ENCODE measurements around the gene SLC13A2. TPM values are rescaled to one million over a fixed set of nuclear protein-coding genes. Genes with fewer than 3 reads are reported as not detected.

The SLC13A2 gene
- total RNA-seq, 2 donors from 2014 or later: not detected

GRCh38 chr17:28480799-28481571, 7.5 kb downstream of the SLC13A2 start:
- no peak overlapping the region for H3K27ac Mint-ChIP-seq
- H3K4me3 ChIP-seq (ENCODE audit: low read length): no peak overlapping the region
- TF ChIP-seq CTCF (conservative IDR thresholded peaks at IDR 0.05): no peak
- H3K27me3 Mint-ChIP-seq (ENCODE audit: insufficient read depth): peaks cover 10% of the 10 kb centered on the region
- H3K4me1 Mint-ChIP-seq: peaks cover 16% of the 10 kb centered on the region
- 84 to 89% methylated on average over 8 to 10 of the region's 10 CpGs for WGBS, 2 experiments (ENCODE audit: insufficient coverage in 1 of 2, insufficient read length in 1 of 2)
- H3K27ac ChIP-seq (ENCODE audit: low read depth, low read length): no peak overlapping the region
- no peaks in the 10 kb centered on the region for H3K27me3 ChIP-seq (ENCODE audit: control insufficient read depth, insufficient read depth, low read length, poor library complexity, severe bottlenecking)
- H3K9ac ChIP-seq (ENCODE audit: extremely low read depth, low read length, poor library complexity, severe bottlenecking): no peak overlapping the region
- no peaks in the 10 kb centered on the region for H3K36me3 Mint-ChIP-seq (ENCODE audit: low read depth)
- peaks cover 2% of the 10 kb centered on the region for H3K4me1 ChIP-seq (ENCODE audit: control insufficient read depth, insufficient read depth, low read length)
- H3K9me3 ChIP-seq (ENCODE audit: control insufficient read depth, low read length): no peaks in the 10 kb centered on the region
- no peak for DNase-seq
- no peak overlapping the region for H3K4me3 Mint-ChIP-seq
- H3K9me3 Mint-ChIP-seq: no peaks in the 10 kb centered on the region
- no peaks in the 10 kb centered on the region for H3K36me3 ChIP-seq (ENCODE audit: control insufficient read depth, insufficient read depth, low read length)

GRCh38 chr17:28482551-28483199, 9.2 kb downstream of the SLC13A2 start:
- H3K27ac Mint-ChIP-seq: no peak overlapping the region
- WGBS, 2 experiments (ENCODE audit: insufficient coverage in 1 of 2, insufficient read length in 1 of 2): 88 to 90% methylated on average over 7 to 10 of the region's 10 CpGs

DNA sequence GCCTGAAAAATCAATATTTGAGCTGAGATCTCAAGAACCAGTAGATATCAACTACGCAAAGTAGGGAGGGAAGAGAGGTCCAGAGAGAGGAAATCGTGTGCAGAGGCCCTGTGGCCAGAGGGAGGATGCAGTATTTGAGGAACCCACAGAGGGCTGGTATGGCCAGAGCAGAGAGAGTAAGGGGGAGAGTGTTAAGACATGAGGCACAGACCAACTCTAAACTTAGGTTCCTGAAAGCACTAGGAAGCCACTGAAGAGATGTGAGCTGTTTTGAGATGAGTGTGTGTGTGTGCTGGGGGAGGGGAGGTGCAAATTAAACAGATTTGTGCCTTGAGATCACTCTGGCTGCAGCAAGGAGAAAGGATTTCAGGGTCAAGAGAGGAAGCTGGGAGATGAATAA, 10.9 kb downstream of the SLC13A2 start:
- 83 to 90% methylated on average over 2 of the region's 2 CpGs for WGBS, 2 experiments (ENCODE audit: insufficient coverage in 1 of 2, insufficient read length in 1 of 2)
- Histone ChIP-seq H3K9ac (ENCODE audit: extremely low read depth, low read length, poor library complexity, severe bottlenecking) (no peak overlapping the region), H3K27ac (ENCODE audit: low read depth, low read length) (no peak overlapping the region), H3K27me3 (ENCODE audit: control insufficient read depth, insufficient read depth, low read length, poor library complexity, severe bottlenecking) (no peaks in the 10 kb centered on the region), H3K4me3 (ENCODE audit: low read length) (no peak overlapping the region), H3K4me1 (ENCODE audit: control insufficient read depth, insufficient read depth, low read length) (peaks cover 2% of the 10 kb centered on the region), H3K36me3 (ENCODE audit: control insufficient read depth, insufficient read depth, low read length) (no peaks in the 10 kb centered on the region), H3K9me3 (ENCODE audit: control insufficient read depth, low read length) (no peaks in the 10 kb centered on the region)
- Mint-ChIP-seq H3K36me3 (ENCODE audit: low read depth) (no peaks in the 10 kb centered on the region), H3K27me3 (ENCODE audit: insufficient read depth) (peaks cover 9% of the 10 kb centered on the region), H3K9me3 (no peaks in the 10 kb centered on the region), H3K27ac (no peak overlapping the region), H3K4me3 (no peak overlapping the region), H3K4me1 (peaks cover 9% of the 10 kb centered on the region)
- no peak for DNase-seq
- TF ChIP-seq CTCF (conservative IDR thresholded peaks at IDR 0.05): no peak

More at GRCh38 chr17:28482551-28483199, 9.2 kb downstream of the SLC13A2 start:
- Histone ChIP-seq H3K36me3 (ENCODE audit: control insufficient read depth, insufficient read depth, low read length) (no peaks in the 10 kb centered on the region), H3K27me3 (ENCODE audit: control insufficient read depth, insufficient read depth, low read length, poor library complexity, severe bottlenecking) (no peaks in the 10 kb centered on the region), H3K27ac (ENCODE audit: low read depth, low read length) (no peak overlapping the region), H3K9ac (ENCODE audit: extremely low read depth, low read length, poor library complexity, severe bottlenecking) (no peak overlapping the region), H3K9me3 (ENCODE audit: control insufficient read depth, low read length) (no peaks in the 10 kb centered on the region), H3K4me3 (ENCODE audit: low read length) (no peak overlapping the region), H3K4me1 (ENCODE audit: control insufficient read depth, insufficient read depth, low read length) (peaks cover 2% of the 10 kb centered on the region)
- no peak for DNase-seq
- no peak overlapping the region for H3K4me3 Mint-ChIP-seq
- TF ChIP-seq CTCF (conservative IDR thresholded peaks at IDR 0.05): no peak
- no peaks in the 10 kb centered on the region for H3K36me3 Mint-ChIP-seq (ENCODE audit: low read depth)
- peaks cover 15% of the 10 kb centered on the region for H3K27me3 Mint-ChIP-seq (ENCODE audit: insufficient read depth)
- no peaks in the 10 kb centered on the region for H3K9me3 Mint-ChIP-seq
- peaks cover 9% of the 10 kb centered on the region for H3K4me1 Mint-ChIP-seq

Data from endodermal cell (in vitro differentiated cells).